ENCODE results near the gene STK25. TPM values are rescaled to one million over a fixed set of nuclear protein-coding genes. Genes with fewer than 3 reads are reported as not detected.

STK25 gene
- total RNA-seq, 1 donor from 2014 or later, result 218 TPM

DNA sequence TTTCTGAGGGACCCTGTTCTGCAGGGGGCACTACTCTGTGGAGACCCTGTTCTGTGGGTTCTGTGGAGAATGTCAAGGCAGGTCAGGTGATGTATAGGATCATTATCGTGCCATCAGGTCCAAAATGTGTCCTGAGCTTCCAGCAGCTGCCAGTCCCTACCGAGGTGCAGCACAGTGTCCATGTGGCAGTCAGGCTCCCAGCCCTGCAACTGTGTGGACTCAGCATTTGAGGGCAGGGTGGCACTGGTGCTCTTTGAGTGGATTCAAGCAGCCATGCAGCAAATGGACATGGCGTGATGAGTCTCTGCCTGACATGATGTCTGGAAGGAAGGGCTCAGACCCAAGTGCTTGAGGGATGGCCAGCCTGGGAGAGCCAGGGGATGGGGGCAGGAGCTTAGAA, 35.0 kb downstream of the STK25 start:
- Histone ChIP-seq H3K4me3 (ENCODE audit: low read depth, low read length) (no peak overlapping the region), H3K27me3 (ENCODE audit: control insufficient read depth, insufficient read depth, low read length) (no peaks in the 10 kb centered on the region), H3K36me3 (ENCODE audit: control insufficient read depth, insufficient read depth, low read length) (peaks cover 3% of the 10 kb centered on the region)
- TF ChIP-seq, protein P1, sequence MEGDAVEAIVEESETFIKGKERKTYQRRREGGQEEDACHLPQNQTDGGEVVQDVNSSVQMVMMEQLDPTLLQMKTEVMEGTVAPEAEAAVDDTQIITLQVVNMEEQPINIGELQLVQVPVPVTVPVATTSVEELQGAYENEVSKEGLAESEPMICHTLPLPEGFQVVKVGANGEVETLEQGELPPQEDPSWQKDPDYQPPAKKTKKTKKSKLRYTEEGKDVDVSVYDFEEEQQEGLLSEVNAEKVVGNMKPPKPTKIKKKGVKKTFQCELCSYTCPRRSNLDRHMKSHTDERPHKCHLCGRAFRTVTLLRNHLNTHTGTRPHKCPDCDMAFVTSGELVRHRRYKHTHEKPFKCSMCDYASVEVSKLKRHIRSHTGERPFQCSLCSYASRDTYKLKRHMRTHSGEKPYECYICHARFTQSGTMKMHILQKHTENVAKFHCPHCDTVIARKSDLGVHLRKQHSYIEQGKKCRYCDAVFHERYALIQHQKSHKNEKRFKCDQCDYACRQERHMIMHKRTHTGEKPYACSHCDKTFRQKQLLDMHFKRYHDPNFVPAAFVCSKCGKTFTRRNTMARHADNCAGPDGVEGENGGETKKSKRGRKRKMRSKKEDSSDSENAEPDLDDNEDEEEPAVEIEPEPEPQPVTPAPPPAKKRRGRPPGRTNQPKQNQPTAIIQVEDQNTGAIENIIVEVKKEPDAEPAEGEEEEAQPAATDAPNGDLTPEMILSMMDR (IDR thresholded peaks at IDR 0.05; ENCODE audit: insufficient read depth, low read length, severe bottlenecking), result no peak
- DNase-seq (ENCODE audit: low read depth) (no peak), FAIRE-seq (peak; percentile 47)

DNA sequence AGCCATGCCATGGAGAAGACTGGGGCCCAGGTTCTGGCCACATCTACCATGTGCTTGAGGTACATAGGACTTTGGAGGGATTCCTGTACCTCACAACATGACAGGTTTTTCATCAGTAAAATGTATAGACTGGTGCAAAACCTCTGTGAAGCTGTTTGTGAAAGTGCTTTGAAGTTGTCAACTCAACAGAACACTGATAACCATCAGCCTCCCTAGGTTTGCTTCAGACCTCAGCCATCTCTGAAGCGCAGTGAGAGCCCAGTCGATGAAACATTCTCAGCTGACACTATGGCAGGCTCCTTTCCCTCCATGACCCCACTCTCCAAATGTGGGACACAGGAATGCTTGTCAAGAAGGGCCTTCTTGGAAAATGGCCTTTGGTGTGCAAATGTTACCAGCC, 38.6 kb downstream of the STK25 start:
- H3K4me3 ChIP-seq (ENCODE audit: low read depth, low read length), result no peak overlapping the region
- FAIRE-seq (no peak), DNase-seq (ENCODE audit: low read depth) (no peak)
- H3K36me3 ChIP-seq (ENCODE audit: control insufficient read depth, insufficient read depth, low read length), result no peaks in the 10 kb centered on the region
- H3K27me3 ChIP-seq (ENCODE audit: control insufficient read depth, insufficient read depth, low read length), result no peaks in the 10 kb centered on the region
- TF ChIP-seq, protein P1 (IDR thresholded peaks at IDR 0.05; ENCODE audit: insufficient read depth, low read length, severe bottlenecking), result no peak

DNA sequence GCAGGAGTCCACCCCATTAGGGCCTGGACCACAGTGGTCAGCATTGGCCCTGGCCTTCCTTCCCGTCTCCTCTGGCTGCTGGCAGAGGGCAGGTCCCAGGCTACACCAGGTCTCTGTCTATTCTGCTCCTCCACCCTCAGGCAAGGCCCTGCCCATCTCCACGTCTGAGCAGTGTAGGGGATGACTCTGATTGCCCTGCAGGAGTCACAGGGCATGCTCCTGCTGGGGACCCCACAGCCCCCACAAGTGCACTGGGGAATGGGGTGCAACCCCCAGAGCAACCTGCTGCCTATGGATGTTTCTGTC, 40.0 kb downstream of the STK25 start:
- Histone ChIP-seq H3K36me3 (ENCODE audit: control insufficient read depth, insufficient read depth, low read length) (no peaks in the 10 kb centered on the region), H3K27me3 (ENCODE audit: control insufficient read depth, insufficient read depth, low read length) (no peaks in the 10 kb centered on the region), H3K4me3 (ENCODE audit: low read depth, low read length) (no peak overlapping the region)
- TF ChIP-seq, protein P1 (IDR thresholded peaks at IDR 0.05; ENCODE audit: insufficient read depth, low read length, severe bottlenecking), result no peak
- no peak for FAIRE-seq
- DNase-seq (ENCODE audit: low read depth), result no peak

DNA sequence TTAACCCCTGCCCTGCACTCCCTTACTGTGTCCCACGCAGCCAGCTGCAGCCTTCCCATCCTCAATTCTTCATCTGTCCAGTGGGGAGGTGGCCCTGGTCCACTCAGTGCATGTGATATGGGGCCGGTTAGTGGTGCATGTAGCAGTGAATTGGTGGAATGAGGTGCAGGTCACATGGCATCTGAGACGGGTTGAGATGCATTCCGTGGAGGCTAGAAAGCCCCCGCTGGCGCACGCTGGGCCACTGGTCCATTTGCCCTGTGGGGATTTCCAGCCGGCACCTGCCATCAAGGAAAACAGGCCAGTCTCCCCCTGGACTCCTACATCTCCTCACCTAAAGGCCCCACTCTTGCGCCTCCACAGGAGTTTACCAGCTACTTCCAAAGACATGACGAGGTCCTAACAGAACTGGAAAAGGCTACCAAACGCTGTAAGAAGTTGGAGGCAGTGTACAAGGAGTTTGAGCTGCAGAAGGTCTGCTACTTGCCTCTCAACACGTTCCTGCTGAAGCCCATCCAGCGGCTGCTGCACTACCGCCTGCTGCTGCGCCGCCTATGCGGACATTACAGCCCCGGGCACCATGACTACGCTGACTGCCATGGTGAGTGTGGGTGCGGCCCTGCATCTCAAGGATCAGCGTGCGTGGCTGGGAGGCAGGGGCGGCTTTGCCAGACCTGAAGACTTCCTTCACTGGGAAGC, 40.5 kb downstream of the STK25 start:
- no peaks in the 10 kb centered on the region for H3K27me3 ChIP-seq (ENCODE audit: control insufficient read depth, insufficient read depth, low read length)
- DNase-seq (ENCODE audit: low read depth) (no peak), FAIRE-seq (no peak)
- TF ChIP-seq, protein P1 (IDR thresholded peaks at IDR 0.05; ENCODE audit: insufficient read depth, low read length, severe bottlenecking), result no peak
- no peak overlapping the region for H3K4me3 ChIP-seq (ENCODE audit: low read depth, low read length)
- H3K36me3 ChIP-seq (ENCODE audit: control insufficient read depth, insufficient read depth, low read length), result no peaks in the 10 kb centered on the region

DNA sequence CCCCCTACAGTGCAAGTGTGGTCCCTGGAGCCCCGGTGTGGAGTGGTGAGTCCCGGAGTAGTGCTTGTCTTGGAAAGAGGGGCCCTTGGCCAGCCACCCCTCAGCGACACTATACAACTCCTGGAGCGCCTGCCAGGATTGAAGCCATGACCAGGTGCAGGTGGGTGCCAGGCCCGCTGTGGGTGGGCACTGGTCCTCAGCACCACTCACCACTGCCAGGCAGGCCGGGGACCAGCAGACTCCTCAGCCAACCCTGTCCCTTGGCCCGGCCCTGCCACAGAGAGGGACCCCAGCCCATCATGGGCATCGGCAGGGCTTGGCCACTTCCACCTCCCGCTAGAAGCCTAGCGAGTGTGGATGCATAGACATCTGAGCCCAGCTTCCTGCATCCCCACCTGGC, 42.2 kb downstream of the STK25 start:
- DNase-seq (ENCODE audit: low read depth) (no peak), FAIRE-seq (no peak)
- no peaks in the 10 kb centered on the region for H3K27me3 ChIP-seq (ENCODE audit: control insufficient read depth, insufficient read depth, low read length)
- no peaks in the 10 kb centered on the region for H3K36me3 ChIP-seq (ENCODE audit: control insufficient read depth, insufficient read depth, low read length)
- no peak overlapping the region for H3K4me3 ChIP-seq (ENCODE audit: low read depth, low read length)
- TF ChIP-seq, protein P1 (IDR thresholded peaks at IDR 0.05; ENCODE audit: insufficient read depth, low read length, severe bottlenecking), result no peak

DNA sequence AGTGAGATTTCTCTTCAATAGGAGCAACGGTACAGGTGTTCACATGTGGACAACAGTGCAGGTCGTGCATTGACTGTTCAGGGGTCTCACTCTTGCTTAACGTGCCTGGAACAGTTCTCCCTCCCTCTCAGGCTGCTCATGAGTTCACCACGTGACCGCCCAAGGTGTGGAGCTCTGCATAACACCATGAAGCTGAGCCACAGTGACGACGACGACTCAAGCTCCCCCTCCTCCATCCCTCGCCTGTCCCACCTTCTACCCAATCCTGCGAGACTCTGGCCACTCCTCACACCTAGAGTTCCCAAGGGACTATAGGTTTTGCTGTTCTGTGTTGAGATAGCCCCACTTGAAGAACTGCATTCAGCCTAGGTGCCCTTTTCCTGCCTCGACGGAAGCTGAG, 42.8 kb downstream of the STK25 start:
- Histone ChIP-seq H3K27me3 (ENCODE audit: control insufficient read depth, insufficient read depth, low read length) (no peaks in the 10 kb centered on the region), H3K4me3 (ENCODE audit: low read depth, low read length) (no peak overlapping the region), H3K36me3 (ENCODE audit: control insufficient read depth, insufficient read depth, low read length) (no peaks in the 10 kb centered on the region)
- TF ChIP-seq, protein P1 (IDR thresholded peaks at IDR 0.05; ENCODE audit: insufficient read depth, low read length, severe bottlenecking), result no peak
- no peak for FAIRE-seq
- DNase-seq (ENCODE audit: low read depth), result no peak
